Measurements from ENCODE around the gene LRP2.
"Not testable (repeated sequence)": the region's sequence is repeated elsewhere in the genome, so short reads cannot be mapped to it uniquely, and the experiment has no call there.

LRP2 gene

GRCh38 chr2:169362118-169362893 lies at the start of gene LRP2:
Gene LRP2, minus strand, starts transcription at chr2:169362534. Its CDS starts 135 bp downstream, at chr2:169362399.
- DNase-seq = peak; percentile 11

GRCh38 chr2:169406891-169407290 lies 44.6 kb upstream of the LRP2 start:
- no peak for DNase-seq

GRCh38 chr2:169399491-169399890 lies 37.2 kb upstream of the LRP2 start:
- DNase-seq = not testable (repeated sequence)

GRCh38 chr2:169397697-169398096 lies 35.4 kb upstream of the LRP2 start:
- no peak for DNase-seq

- no peak for DNase-seq
These were observed 33.6 kb upstream of the LRP2 start for GRCh38 chr2:169395821-169396374.

GRCh38 chr2:169393068-169393590 lies 30.8 kb upstream of the LRP2 start:
- no peak for DNase-seq

GRCh38 chr2:169391236-169391635 lies 28.9 kb upstream of the LRP2 start:
- no peak for DNase-seq

GRCh38 chr2:169388161-169388560 lies 25.8 kb upstream of the LRP2 start:
- DNase-seq = no peak

- DNase-seq = no peak
These were observed 24.4 kb upstream of the LRP2 start for GRCh38 chr2:169386722-169387121.

- DNase-seq = no peak
These were observed 22.5 kb upstream of the LRP2 start for GRCh38 chr2:169384816-169385215.

GRCh38 chr2:169372561-169372960 lies 10.2 kb upstream of the LRP2 start:
- DNase-seq = no peak

GRCh38 chr2:169366066-169366465 lies 3.7 kb upstream of the LRP2 start:
- DNase-seq = no peak

GRCh38 chr2:169365029-169365480 lies 2.7 kb upstream of the LRP2 start:
- no peak for DNase-seq

GRCh38 chr2:169363560-169364150 lies 1.3 kb upstream of the LRP2 start:
- DNase-seq = peak; percentile 50

GRCh38 chr2:169362894-169363559 lies 693 bp upstream of the LRP2 start:
- no peak for DNase-seq

- no peak for DNase-seq
These were observed 622 bp downstream of the LRP2 start for GRCh38 chr2:169361706-169362117.

- no peak for DNase-seq
These were observed 1.2 kb downstream of the LRP2 start for GRCh38 chr2:169360984-169361705.

- DNase-seq = no peak
These were observed 4.3 kb downstream of the LRP2 start for GRCh38 chr2:169358016-169358415.

- DNase-seq = no peak
These were observed 8.1 kb downstream of the LRP2 start for GRCh38 chr2:169354244-169354643.

- no peak for DNase-seq
These were observed 10.6 kb downstream of the LRP2 start for GRCh38 chr2:169351725-169352124.

GRCh38 chr2:169349535-169349934 lies 12.8 kb downstream of the LRP2 start:
- no peak for DNase-seq

- DNase-seq = no peak
These were observed 13.9 kb downstream of the LRP2 start for GRCh38 chr2:169348321-169349024.

Data from stimulated activated CD4-positive, alpha-beta T cell treated with anti-CD3 and anti-CD28 coated beads, Interleukin-4, amount 100 ng/mL, for 24 hours (primary cell).